Posterior vena cava (tissue), 2 donors: ENCODE measurements around the gene PARD3. TPM values are rescaled to one million over a fixed set of nuclear protein-coding genes. Genes with fewer than 3 reads are reported as not detected.

Experiments used
- DNase-seq: peaks from one replicate; pipeline ENCODE4 v3.0.0-alpha.2; 2020; ENCODE audit warnings: low spot score
- intact Hi-C, 2 donors: fragments of 100-400 bp; cut with DNase I; formaldehyde crosslinking; loops; one replicate each; pipeline versions ENCODE4 v1.14.1 to v1.14.2; 2022 to 2023
- total RNA-seq, 2 donors: library from RNA; stranded (reverse); fragmentation: NEBNext Ultra II Directional; extraction: Animal tissue kit (Norgen Biotek cat#: 25700); gene quantifications; one replicate each; pipeline ENCODE4 v1.2.1, GENCODE V29; 2021
- donor health status: DM: yes; HTN: yes; CAD: no.
- donor health status: DM: yes; HTN: yes; CAD: no.

Gene PARD3
- total RNA-seq, 2 donors from 2014 or later, result 28.8 to 30.6 TPM

GRCh38 chr10:34198953-34199352 lies 616.1 kb downstream of the PARD3 start:
- DNase-seq, result no peak
- intact Hi-C loops, result no loop called here

GRCh38 chr10:34196058-34196433 lies 619.0 kb downstream of the PARD3 start:
- DNase-seq, result no peak
- intact Hi-C loops, result no loop called here

GRCh38 chr10:34195364-34196057 lies 619.6 kb downstream of the PARD3 start:
- intact Hi-C loops, result no loop called here

GRCh38 chr10:34193931-34194626 lies 621.0 kb downstream of the PARD3 start:
- intact Hi-C loops, result no loop called here

More at GRCh38 chr10:34195364-34196057, 619.6 kb downstream of the PARD3 start:
- no peak for DNase-seq

GRCh38 chr10:34192646-34193045 lies 622.5 kb downstream of the PARD3 start:
- intact Hi-C loops, result no loop called here
- DNase-seq, result no peak

More at GRCh38 chr10:34193931-34194626, 621.0 kb downstream of the PARD3 start:
- DNase-seq, result no peak

- intact Hi-C loops, result no loop called here
These were observed 623.7 kb downstream of the PARD3 start for GRCh38 chr10:34191406-34191805.

GRCh38 chr10:34190580-34190979 lies 624.5 kb downstream of the PARD3 start:
- intact Hi-C loops, result no loop called here
- no peak for DNase-seq

More at GRCh38 chr10:34191406-34191805, 623.7 kb downstream of the PARD3 start:
- no peak for DNase-seq

GRCh38 chr10:34189830-34190229 lies 625.3 kb downstream of the PARD3 start:
- intact Hi-C loops, result no loop called here
- DNase-seq, result no peak

GRCh38 chr10:34188221-34188620 lies 626.9 kb downstream of the PARD3 start:
- intact Hi-C loops, result no loop called here

GRCh38 chr10:34187201-34187600 lies 627.9 kb downstream of the PARD3 start:
- DNase-seq, result no peak
- intact Hi-C loops, result no loop called here

More at GRCh38 chr10:34188221-34188620, 626.9 kb downstream of the PARD3 start:
- DNase-seq, result no peak

GRCh38 chr10:34186745-34187144 lies 628.4 kb downstream of the PARD3 start:
- intact Hi-C loops, result no loop called here
- no peak for DNase-seq

GRCh38 chr10:34185998-34186397 lies 629.1 kb downstream of the PARD3 start:
- intact Hi-C loops, result no loop called here
- no peak for DNase-seq

GRCh38 chr10:34184939-34185386 lies 630.1 kb downstream of the PARD3 start:
- DNase-seq, result no peak
- intact Hi-C loops, result no loop called here

GRCh38 chr10:34184397-34184796 lies 630.7 kb downstream of the PARD3 start:
- no peak for DNase-seq
- intact Hi-C loops, result no loop called here

GRCh38 chr10:34183016-34183796 lies 631.9 kb downstream of the PARD3 start:
- DNase-seq, result no peak
- intact Hi-C loops, result no loop called here

GRCh38 chr10:34181553-34182300 lies 633.4 kb downstream of the PARD3 start:
- DNase-seq, result no peak
- intact Hi-C loops, result no loop called here

- intact Hi-C loops, result no loop called here
- no peak for DNase-seq
These were observed 634.3 kb downstream of the PARD3 start for GRCh38 chr10:34180749-34181148.

- no peak for DNase-seq
- intact Hi-C loops, result no loop called here
These were observed 635.8 kb downstream of the PARD3 start for GRCh38 chr10:34179280-34179679.

- intact Hi-C loops, result no loop called here
- no peak for DNase-seq
These were observed 636.3 kb downstream of the PARD3 start for GRCh38 chr10:34178756-34179155.
